Measurements from ENCODE around the gene HIP1. TPM values are rescaled to one million over a fixed set of nuclear protein-coding genes. Genes with fewer than 3 reads are reported as not detected.
"Not testable (repeated sequence)": the region's sequence is repeated elsewhere in the genome, so short reads cannot be mapped to it uniquely, and the experiment has no call there.

HIP1 gene
- total RNA-seq, 1 experiment from 2014 or later: 13.7 TPM

DNA sequence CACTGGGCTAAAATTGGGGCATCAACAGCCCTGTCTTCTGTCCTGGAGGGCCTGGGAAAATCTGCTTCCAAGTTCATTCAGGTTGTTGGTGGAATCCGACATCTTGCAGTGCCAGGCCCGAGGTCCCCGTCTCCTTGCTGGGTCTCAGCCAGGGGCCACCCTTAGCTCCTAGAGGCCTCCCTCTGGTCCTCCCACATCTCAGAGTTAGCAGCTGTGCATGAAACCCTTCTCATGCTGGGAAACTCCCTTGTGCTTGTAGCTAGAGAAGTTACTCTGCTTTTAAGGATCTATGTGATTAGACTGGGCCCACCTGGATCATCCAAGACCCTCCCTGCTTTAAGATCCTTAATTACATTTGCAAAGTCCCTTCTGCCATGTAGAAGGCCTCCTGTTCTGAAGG is 15.3 kb downstream of the HIP1 start:
- intact Hi-C loops (cut with micrococcal nuclease; ENCODE audit: unreplicated experiment): no loop called here
- POLR2A ChIA-PET: no interaction called here
- Histone ChIP-seq H3K9me3 (no peaks in the 10 kb centered on the region), H3K36me3 (ENCODE audit: control insufficient read depth, insufficient read depth, low read length) (no peaks in the 10 kb centered on the region), H3K27me3 (replicated peaks; ENCODE audit: control insufficient read depth, insufficient read depth, low read length) (no peaks in the 10 kb centered on the region), H3K4me1 (no peaks in the 10 kb centered on the region), H3K4me3 (ENCODE audit: low read depth, low read length) (no peak overlapping the region)
- no peaks in the 10 kb centered on the region for H3K36me3 Mint-ChIP-seq (ENCODE audit: insufficient read depth, unreplicated experiment)
- CTCF ChIA-PET: no interaction called here
- TF ChIP-seq, protein P1, sequence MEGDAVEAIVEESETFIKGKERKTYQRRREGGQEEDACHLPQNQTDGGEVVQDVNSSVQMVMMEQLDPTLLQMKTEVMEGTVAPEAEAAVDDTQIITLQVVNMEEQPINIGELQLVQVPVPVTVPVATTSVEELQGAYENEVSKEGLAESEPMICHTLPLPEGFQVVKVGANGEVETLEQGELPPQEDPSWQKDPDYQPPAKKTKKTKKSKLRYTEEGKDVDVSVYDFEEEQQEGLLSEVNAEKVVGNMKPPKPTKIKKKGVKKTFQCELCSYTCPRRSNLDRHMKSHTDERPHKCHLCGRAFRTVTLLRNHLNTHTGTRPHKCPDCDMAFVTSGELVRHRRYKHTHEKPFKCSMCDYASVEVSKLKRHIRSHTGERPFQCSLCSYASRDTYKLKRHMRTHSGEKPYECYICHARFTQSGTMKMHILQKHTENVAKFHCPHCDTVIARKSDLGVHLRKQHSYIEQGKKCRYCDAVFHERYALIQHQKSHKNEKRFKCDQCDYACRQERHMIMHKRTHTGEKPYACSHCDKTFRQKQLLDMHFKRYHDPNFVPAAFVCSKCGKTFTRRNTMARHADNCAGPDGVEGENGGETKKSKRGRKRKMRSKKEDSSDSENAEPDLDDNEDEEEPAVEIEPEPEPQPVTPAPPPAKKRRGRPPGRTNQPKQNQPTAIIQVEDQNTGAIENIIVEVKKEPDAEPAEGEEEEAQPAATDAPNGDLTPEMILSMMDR (IDR thresholded peaks at IDR 0.05; ENCODE audit: insufficient read depth in 1 of 2, low read depth in 1 of 2, low read length in 1 of 2, severe bottlenecking in 1 of 2, unreplicated experiment in 1 of 2): no peak
- H3K4me3 Mint-ChIP-seq (ENCODE audit: unreplicated experiment): no peak overlapping the region
- no peaks in the 10 kb centered on the region for H3K4me1 Mint-ChIP-seq (ENCODE audit: low read depth, unreplicated experiment)
- no peak for DNase-seq
- H3K9me3 Mint-ChIP-seq (ENCODE audit: unreplicated experiment): no peaks in the 10 kb centered on the region
- BruUV-seq (replicated peaks): no TSS peak
- H3K27me3 Mint-ChIP-seq (ENCODE audit: insufficient read depth, unreplicated experiment): no peaks in the 10 kb centered on the region
- H3K27ac Mint-ChIP-seq (ENCODE audit: unreplicated experiment): no peak overlapping the region

DNA sequence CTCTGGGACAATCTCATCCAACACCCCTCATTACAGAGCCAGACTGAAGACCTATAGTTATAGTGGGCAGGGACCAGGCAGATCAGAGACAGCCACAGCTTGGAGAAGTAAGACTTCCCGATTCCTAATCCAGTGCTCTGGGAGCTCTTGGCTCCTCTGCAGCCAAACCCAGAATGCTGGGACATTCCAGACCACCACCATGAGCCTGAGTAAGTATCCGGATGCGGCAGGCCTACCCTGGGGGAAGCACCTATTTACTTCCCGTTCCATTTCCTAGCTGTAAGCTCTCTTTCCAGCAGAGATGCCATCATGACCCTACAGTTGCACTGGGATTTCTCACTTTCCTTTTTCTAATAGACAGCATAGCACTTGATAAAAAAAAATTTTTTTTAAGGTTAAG is 16.4 kb downstream of the HIP1 start:
- TF ChIP-seq, protein P1 (IDR thresholded peaks at IDR 0.05; ENCODE audit: insufficient read depth in 1 of 2, low read depth in 1 of 2, low read length in 1 of 2, severe bottlenecking in 1 of 2, unreplicated experiment in 1 of 2): no peak
- no TSS peak for BruUV-seq (replicated peaks)
- intact Hi-C loops (cut with micrococcal nuclease; ENCODE audit: unreplicated experiment): no loop called here

DNA sequence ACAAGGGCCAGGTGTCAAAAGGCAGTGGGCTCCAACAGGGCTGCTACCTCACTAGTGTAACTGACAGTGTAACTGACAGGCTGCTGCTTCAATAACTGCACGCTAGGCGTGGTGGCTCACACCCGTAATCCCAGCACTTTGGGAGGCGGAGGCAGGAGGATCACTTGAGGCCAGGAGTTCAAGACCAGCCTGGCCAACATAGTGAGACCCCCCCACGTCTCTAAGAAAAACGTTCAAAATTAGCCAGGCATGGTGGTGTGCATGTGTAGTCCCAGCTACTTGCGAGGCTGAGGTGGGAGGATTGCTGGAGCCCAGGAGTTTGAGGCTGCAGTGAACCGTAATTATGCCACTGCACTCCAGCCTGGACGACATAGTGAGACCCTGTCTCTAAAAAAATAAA is 16.8 kb downstream of the HIP1 start:
- H3K36me3 Mint-ChIP-seq (ENCODE audit: insufficient read depth, unreplicated experiment); POLR2A ChIA-PET; DNase-seq; H3K27ac Mint-ChIP-seq (ENCODE audit: unreplicated experiment); H3K36me3 ChIP-seq (ENCODE audit: control insufficient read depth, insufficient read depth, low read length); intact Hi-C loops (cut with micrococcal nuclease; ENCODE audit: unreplicated experiment); H3K4me1 ChIP-seq; H3K4me3 ChIP-seq (ENCODE audit: low read depth, low read length); H3K9me3 Mint-ChIP-seq (ENCODE audit: unreplicated experiment); H3K9me3 ChIP-seq; H3K4me1 Mint-ChIP-seq (ENCODE audit: low read depth, unreplicated experiment); H3K27me3 Mint-ChIP-seq (ENCODE audit: insufficient read depth, unreplicated experiment); H3K4me3 Mint-ChIP-seq (ENCODE audit: unreplicated experiment); BruUV-seq (replicated peaks); CTCF ChIA-PET; H3K27me3 ChIP-seq (replicated peaks; ENCODE audit: control insufficient read depth, insufficient read depth, low read length): not testable (repeated sequence)

More for the DNA sequence above, 16.4 kb downstream of the HIP1 start:
- H3K36me3 ChIP-seq (ENCODE audit: control insufficient read depth, insufficient read depth, low read length): no peaks in the 10 kb centered on the region
- no peaks in the 10 kb centered on the region for H3K36me3 Mint-ChIP-seq (ENCODE audit: insufficient read depth, unreplicated experiment)
- DNase-seq: no peak
- no peaks in the 10 kb centered on the region for H3K4me1 Mint-ChIP-seq (ENCODE audit: low read depth, unreplicated experiment)
- H3K27me3 Mint-ChIP-seq (ENCODE audit: insufficient read depth, unreplicated experiment): no peaks in the 10 kb centered on the region
- no peaks in the 10 kb centered on the region for H3K27me3 ChIP-seq (replicated peaks; ENCODE audit: control insufficient read depth, insufficient read depth, low read length)
- no peaks in the 10 kb centered on the region for H3K4me1 ChIP-seq
- H3K9me3 Mint-ChIP-seq (ENCODE audit: unreplicated experiment): no peaks in the 10 kb centered on the region
- H3K4me3 Mint-ChIP-seq (ENCODE audit: unreplicated experiment): no peak overlapping the region
- POLR2A ChIA-PET: no interaction called here
- no peak overlapping the region for H3K27ac Mint-ChIP-seq (ENCODE audit: unreplicated experiment)
- H3K4me3 ChIP-seq (ENCODE audit: low read depth, low read length): no peak overlapping the region
- H3K9me3 ChIP-seq: no peaks in the 10 kb centered on the region
- CTCF ChIA-PET: no interaction called here

DNA sequence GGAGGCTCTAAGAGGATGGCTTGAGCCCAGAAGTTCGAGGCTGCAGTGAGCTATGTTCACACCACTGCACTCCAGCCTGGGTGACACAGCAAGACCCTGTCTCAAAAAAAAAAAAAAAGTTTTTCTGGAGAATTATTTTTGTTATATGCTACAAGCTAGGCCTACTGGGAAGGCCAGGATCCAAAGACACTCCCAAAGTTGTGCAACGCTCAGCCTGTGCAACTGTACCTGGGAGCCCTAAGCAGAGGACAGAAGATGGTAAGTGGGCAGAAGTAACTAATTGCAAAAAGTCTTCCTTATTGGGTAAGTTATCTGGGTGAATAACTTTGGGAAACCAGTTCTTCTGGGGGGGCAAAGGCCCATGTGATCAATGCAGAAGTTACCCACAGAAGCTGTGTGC is 17.3 kb downstream of the HIP1 start:
- POLR2A ChIA-PET: no interaction called here
- H3K36me3 ChIP-seq (ENCODE audit: control insufficient read depth, insufficient read depth, low read length): no peaks in the 10 kb centered on the region
- no peaks in the 10 kb centered on the region for H3K4me1 ChIP-seq
- H3K9me3 ChIP-seq: no peaks in the 10 kb centered on the region
- Mint-ChIP-seq H3K4me1 (ENCODE audit: low read depth, unreplicated experiment) (no peaks in the 10 kb centered on the region), H3K27ac (ENCODE audit: unreplicated experiment) (no peak overlapping the region), H3K4me3 (ENCODE audit: unreplicated experiment) (no peak overlapping the region), H3K27me3 (ENCODE audit: insufficient read depth, unreplicated experiment) (no peaks in the 10 kb centered on the region), H3K9me3 (ENCODE audit: unreplicated experiment) (no peaks in the 10 kb centered on the region), H3K36me3 (ENCODE audit: insufficient read depth, unreplicated experiment) (no peaks in the 10 kb centered on the region)
- CTCF ChIA-PET: no interaction called here
- TF ChIP-seq, protein P1 (IDR thresholded peaks at IDR 0.05; ENCODE audit: insufficient read depth in 1 of 2, low read depth in 1 of 2, low read length in 1 of 2, severe bottlenecking in 1 of 2, unreplicated experiment in 1 of 2): no peak
- no peak for DNase-seq
- H3K4me3 ChIP-seq (ENCODE audit: low read depth, low read length): no peak overlapping the region
- no peaks in the 10 kb centered on the region for H3K27me3 ChIP-seq (replicated peaks; ENCODE audit: control insufficient read depth, insufficient read depth, low read length)
- no TSS peak for BruUV-seq (replicated peaks)
- intact Hi-C loops (cut with micrococcal nuclease; ENCODE audit: unreplicated experiment): no loop called here

All from Caco-2 (cell line).